GM12875 (cell line): ENCODE results near the gene AGK.

ENCODE experiments used
- H3K4me3 ChIP-seq: one replicate; pipeline ENCODE4 v1.5.1; 2011; ENCODE audit warnings: low read depth, low read length, control low read depth
- CTCF ChIP-seq: IDR thresholded peaks from 2 replicates; pipeline ENCODE4 v1.5.1; 2011; ENCODE audit warnings: low read depth, mild to moderate bottlenecking, control low read depth, inconsistent platforms, low read length, moderate library complexity, borderline replicate concordance; ENCODE audit not compliant: insufficient read depth

AGK gene

DNA sequence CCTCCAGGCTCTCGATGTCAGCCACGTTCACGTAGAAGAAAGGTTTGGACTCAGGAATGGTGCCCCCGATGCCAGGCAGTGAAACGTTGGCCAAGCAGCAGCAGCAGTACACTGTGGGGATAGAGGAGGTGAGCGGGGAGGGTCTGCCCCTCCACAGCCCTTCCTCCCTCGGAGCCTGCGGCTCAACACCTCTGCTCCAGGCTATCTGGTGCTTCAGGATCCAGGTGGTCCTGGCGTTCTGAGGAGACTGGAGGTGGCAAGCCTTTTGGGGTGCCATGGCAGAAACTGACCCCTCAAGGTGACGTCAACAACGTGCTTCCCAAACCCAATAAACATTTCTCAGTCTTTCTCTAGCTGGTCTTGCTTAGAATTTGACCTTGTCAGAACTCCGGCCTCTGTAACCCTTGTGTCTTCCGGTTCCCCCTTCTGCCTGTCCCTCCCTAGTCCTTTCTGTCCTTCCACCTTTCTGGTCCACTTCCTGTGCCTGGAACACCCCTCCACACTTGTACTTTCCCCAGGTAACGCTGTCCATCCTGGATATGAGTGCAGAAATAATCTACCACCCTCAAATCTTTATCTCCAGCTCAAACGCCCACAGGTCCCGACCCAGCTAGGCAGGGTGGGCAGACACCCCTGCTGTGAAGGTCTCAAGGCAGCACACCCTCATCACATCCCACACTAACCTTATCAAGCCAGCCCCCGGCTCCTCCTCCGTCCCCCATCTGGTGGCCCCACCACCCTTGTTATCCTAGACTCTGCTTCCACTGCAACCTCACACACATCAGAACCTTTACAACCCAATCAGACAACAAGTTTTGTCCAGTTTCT, 114.2 kb downstream of the AGK start:
- no peak for TF ChIP-seq CTCF
- no peak overlapping the region for H3K4me3 ChIP-seq

DNA sequence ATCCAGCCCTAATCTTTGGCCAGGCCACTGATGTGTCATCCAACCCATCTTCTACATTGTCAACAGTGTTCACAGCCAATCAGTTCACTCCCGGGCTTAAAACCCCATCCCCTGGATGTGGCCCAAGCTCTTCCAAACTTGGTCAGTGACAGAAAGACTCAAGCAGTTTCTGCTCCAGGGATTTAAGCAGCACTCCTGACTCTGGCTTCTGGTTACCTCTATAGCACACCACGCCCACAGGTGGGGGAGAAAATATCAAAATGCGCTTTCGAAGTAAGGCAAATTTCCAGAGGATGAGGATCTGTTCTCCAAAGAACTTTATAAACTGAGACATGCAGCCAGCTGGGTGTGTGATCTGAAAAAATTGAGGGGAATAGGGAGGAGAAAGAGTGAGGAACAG, 114.9 kb downstream of the AGK start:
- no peak for TF ChIP-seq CTCF
- H3K4me3 ChIP-seq, result no peak overlapping the region

DNA sequence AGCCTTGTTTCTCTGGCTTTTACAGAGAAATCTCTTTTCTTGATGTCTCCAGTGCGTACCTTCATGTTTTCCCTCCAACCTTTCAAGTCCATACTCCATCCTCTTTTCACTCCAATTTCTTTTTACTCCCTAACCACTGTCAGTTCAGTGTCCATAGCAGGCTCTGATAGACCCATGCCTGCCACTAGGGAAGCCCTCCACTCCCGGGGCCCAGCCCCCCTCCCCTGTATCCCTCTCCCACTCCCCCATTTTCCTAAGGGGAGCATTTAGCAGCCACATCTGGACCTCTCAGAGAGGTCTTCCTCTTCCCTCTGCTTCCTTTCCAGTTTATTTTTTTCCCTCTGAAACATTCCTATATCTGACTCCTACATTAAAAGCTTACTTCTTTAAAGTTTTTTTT, 117.6 kb downstream of the AGK start:
- TF ChIP-seq CTCF, result no peak
- no peak overlapping the region for H3K4me3 ChIP-seq

- no peak for TF ChIP-seq CTCF
- no peak overlapping the region for H3K4me3 ChIP-seq
Measured at GRCh38 chr7:141671705-141672496, 120.7 kb downstream of the AGK start.

DNA sequence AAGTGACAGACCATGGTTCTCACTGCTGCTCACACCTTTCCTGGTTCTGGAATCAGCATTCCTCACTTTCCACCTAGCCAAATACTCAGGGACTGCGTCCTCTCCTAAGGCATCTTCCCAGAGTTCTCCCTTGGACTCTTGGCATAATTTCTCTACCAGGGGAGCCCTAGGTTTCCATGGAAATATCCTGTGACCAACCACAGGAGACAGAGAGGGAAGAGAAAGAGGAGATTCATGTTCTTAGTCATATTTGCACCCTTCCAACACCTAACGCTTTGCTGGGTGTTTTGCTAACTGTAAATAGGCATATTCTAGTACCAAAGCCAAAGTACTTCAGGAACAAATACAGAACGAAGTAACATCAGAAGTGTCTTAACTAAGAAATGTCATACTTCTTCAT, 122.1 kb downstream of the AGK start:
- TF ChIP-seq CTCF, result no peak
- H3K4me3 ChIP-seq, result no peak overlapping the region

GRCh38 chr7:141674171-141674671, 123.0 kb downstream of the AGK start:
- no peak for TF ChIP-seq CTCF
- H3K4me3 ChIP-seq, result no peak overlapping the region

- no peak overlapping the region for H3K4me3 ChIP-seq
- peak; percentile 37; the same call in 1 of the 2 replicates for TF ChIP-seq CTCF
Measured at GRCh38 chr7:141674702-141675101, 123.5 kb downstream of the AGK start.
